H1 (cell line): ENCODE results near the gene DPYSL3. TPM values are rescaled to one million over a fixed set of nuclear protein-coding genes. Genes with fewer than 3 reads are reported as not detected.

Experiments
- CTCF ChIA-PET: fragments of 300-600 bp; sonication (Branson Sonifier 250); formaldehyde crosslinking; loops from one replicate; lab custom pipeline; 2021; ENCODE audit not compliant: partially characterized antibody; lab: Charles Lee
- POLR2A ChIA-PET: fragments of 300-600 bp; sonication (Branson Sonifier 250); formaldehyde crosslinking; loops from one replicate; lab custom pipeline; 2021; ENCODE audit warnings: inconsistent platforms; ENCODE audit not compliant: partially characterized antibody; lab: Charles Lee
- DNase-seq, 2 experiments: peaks; one replicate each; pipeline versions ENCODE4 v3.0.0 to v3.0.0-alpha.2; 2010 to 2022; ENCODE audit warnings: low spot score in 2 of 2, low read depth in 1 of 2, mixed read lengths in 1 of 2
- FAIRE-seq: peaks from 2 replicates; lab custom pipeline; 2011; peaks lifted over from hg19 to GRCh38; lab: Jason Lieb, UNC
- H2AFZ ChIP-seq: 2 replicates; pipeline ENCODE4 v1.8.1; 2012; ENCODE audit warnings: low read length, inconsistent platforms
- H2AK5ac ChIP-seq: 2 replicates; pipeline ENCODE4 v1.6.1; 2013; ENCODE audit warnings: low read depth, low read length
- H2BK120ac ChIP-seq: replicated peaks from 2 replicates; pipeline ENCODE3; 2013; ENCODE audit warnings: low read depth, low read length, inconsistent platforms
- H2BK12ac ChIP-seq: 2 replicates; pipeline ENCODE4 v1.6.1; 2013; ENCODE audit warnings: low read depth, low read length
- H2BK15ac ChIP-seq: 2 replicates; pipeline ENCODE4 v1.6.1; 2013; ENCODE audit warnings: low read length
- H2BK20ac ChIP-seq: 2 replicates; pipeline ENCODE4 v1.6.1; 2013; ENCODE audit warnings: low read length
- H2BK5ac ChIP-seq: 2 replicates; pipeline ENCODE4 v1.6.1; 2013; ENCODE audit warnings: low read depth, low read length
- H3K14ac ChIP-seq: 2 replicates; pipeline ENCODE4 v1.6.1; 2013; ENCODE audit warnings: inconsistent platforms; ENCODE audit not compliant: insufficient read length
- H3K18ac ChIP-seq: 2 replicates; pipeline ENCODE4 v1.6.1; 2013; ENCODE audit warnings: low read length; ENCODE audit errors: extremely low read depth
- H3K23ac ChIP-seq: 2 replicates; pipeline ENCODE4 v1.6.1; 2013; ENCODE audit warnings: inconsistent platforms; ENCODE audit not compliant: insufficient read length
- H3K23me2 ChIP-seq: 2 replicates; pipeline ENCODE4 v1.6.1; 2013; ENCODE audit warnings: low read depth, low read length
- H3K27ac ChIP-seq: 2 replicates; pipeline ENCODE4 v1.6.1; 2011; ENCODE audit warnings: low read depth, low read length, inconsistent platforms
- H3K27me3 ChIP-seq, 4 experiments: replicated peaks in 1 of 4; 1 replicate in 1 of 4; 2 replicates in 3 of 4; pipeline versions ENCODE4 v1.6.1 to v1.8.1; 2011 to 2013; ENCODE audit warnings: low read length in 3 of 4, mild to moderate bottlenecking in 3 of 4, inconsistent platforms in 2 of 4, mixed read lengths in 2 of 4, moderate library complexity in 1 of 4; ENCODE audit not compliant: control insufficient read depth in 3 of 4, insufficient read depth in 3 of 4; ENCODE audit errors: extremely low read depth in 1 of 4
- H3K36me3 ChIP-seq, 4 experiments: 2 replicates each; pipeline versions ENCODE4 v1.6.1 to v1.8.1; 2011 to 2013; ENCODE audit warnings: mild to moderate bottlenecking in 4 of 4, low read length in 3 of 4, moderate library complexity in 2 of 4, control low read depth in 1 of 4, inconsistent platforms in 1 of 4; ENCODE audit not compliant: insufficient read depth in 4 of 4, control insufficient read depth in 2 of 4
- H3K4ac ChIP-seq: replicated peaks from 2 replicates; pipeline ENCODE3; 2013; ENCODE audit warnings: low read length, low read depth, mixed read lengths, inconsistent platforms; ENCODE audit not compliant: insufficient read length
- H3K4me1 ChIP-seq, 4 experiments: replicated peaks in 1 of 4; 1 replicate in 1 of 4; 2 replicates in 3 of 4; pipeline versions ENCODE4 v1.6.1 to v1.8.1; 2011 to 2013; ENCODE audit warnings: low read length in 3 of 4, inconsistent platforms in 2 of 4, mixed read lengths in 1 of 4; ENCODE audit not compliant: insufficient read depth in 4 of 4, control insufficient read depth in 3 of 4
- H3K4me2 ChIP-seq, 2 experiments: 2 replicates each; pipeline versions ENCODE4 v1.6.1 to v1.8.1; 2011 to 2013; ENCODE audit warnings: low read depth in 2 of 2, low read length in 2 of 2, control low read depth in 1 of 2, inconsistent platforms in 1 of 2, mild to moderate bottlenecking in 1 of 2; ENCODE audit not compliant: insufficient read depth in 1 of 2
- H3K4me3 ChIP-seq, 4 experiments: fragments of 200-600, 300-600 bp in 1 of 4; sonication (generic), shearing (Covaris generic), sonication (Bioruptor Twin) in 1 of 4; 2 replicates each; pipeline versions ENCODE4 v1.5.1 to v1.8.1; 2011 to 2016; ENCODE audit warnings: low read length in 4 of 4, low read depth in 3 of 4, control low read depth in 2 of 4, inconsistent platforms in 2 of 4, mild to moderate bottlenecking in 2 of 4, mixed read lengths in 1 of 4, moderate library complexity in 1 of 4; ENCODE audit not compliant: insufficient read depth in 2 of 4; ENCODE audit errors: extremely low read depth in 1 of 4
- H3K56ac ChIP-seq: replicated peaks from 2 replicates; pipeline ENCODE3; 2013; ENCODE audit warnings: low read depth, mild to moderate bottlenecking, mixed read lengths, low read length, inconsistent platforms; ENCODE audit not compliant: insufficient read length
- H3K79me1 ChIP-seq: 2 replicates; pipeline ENCODE4 v1.6.1; 2013; ENCODE audit warnings: low read depth, low read length, control low read depth
- H3K79me2 ChIP-seq, 2 experiments: 2 replicates each; pipeline versions ENCODE4 v1.6.1 to v1.8.1; 2012 to 2013; ENCODE audit warnings: low read length in 2 of 2, mild to moderate bottlenecking in 2 of 2, inconsistent platforms in 1 of 2; ENCODE audit not compliant: insufficient read depth in 2 of 2, control insufficient read depth in 1 of 2
- H3K9ac ChIP-seq, 4 experiments: replicated peaks in 1 of 4; 1 replicate in 1 of 4; 2 replicates in 3 of 4; pipeline versions ENCODE4 v1.6.1 to v1.8.1; 2011 to 2013; ENCODE audit warnings: low read depth in 3 of 4, low read length in 3 of 4, control low read depth in 2 of 4, mild to moderate bottlenecking in 2 of 4, moderate library complexity in 2 of 4, inconsistent platforms in 1 of 4; ENCODE audit errors: extremely low read depth in 1 of 4
- H3K9me3 ChIP-seq, 2 experiments: 2 replicates each; pipeline versions ENCODE4 v1.6.1 to v1.8.1; 2012 to 2013; ENCODE audit warnings: mild to moderate bottlenecking in 2 of 2, moderate library complexity in 2 of 2, control low read depth in 1 of 2, inconsistent platforms in 1 of 2, low read depth in 1 of 2, low read length in 1 of 2, mixed read lengths in 1 of 2; ENCODE audit not compliant: insufficient read depth in 2 of 2
- H4K20me1 ChIP-seq, 2 experiments: replicated peaks in 1 of 2; 2 replicates each; pipeline versions ENCODE3 to v1.8.1; 2011 to 2013; ENCODE audit warnings: inconsistent platforms in 2 of 2, low read length in 2 of 2, mild to moderate bottlenecking in 1 of 2; ENCODE audit not compliant: insufficient read depth in 2 of 2, control insufficient read depth in 1 of 2
- H4K5ac ChIP-seq: 2 replicates; pipeline ENCODE4 v1.6.1; 2013; ENCODE audit warnings: low read length, low read depth, mixed read lengths, inconsistent platforms; ENCODE audit not compliant: insufficient read length
- H4K8ac ChIP-seq: 2 replicates; pipeline ENCODE4 v1.8.0; 2013; ENCODE audit warnings: mild to moderate bottlenecking, moderate library complexity, low read length, inconsistent platforms; ENCODE audit not compliant: insufficient read depth; ENCODE audit errors: extremely low read depth
- H4K91ac ChIP-seq: replicated peaks from 2 replicates; pipeline ENCODE3; 2013; ENCODE audit warnings: low read length, mixed read lengths, inconsistent platforms; ENCODE audit not compliant: insufficient read length
- BRCA1 ChIP-seq: IDR thresholded peaks from 2 replicates; pipeline ENCODE4 v1.6.1; 2012; ENCODE audit warnings: low read depth, low read length, improper control_type of control experiment
- EP300 ChIP-seq, 2 experiments: IDR thresholded peaks; 1 replicate in 1 of 2; 2 replicates in 1 of 2; pipeline ENCODE4 v1.6.1; 2011 to 2012; ENCODE audit warnings: low read depth in 2 of 2, low read length in 2 of 2, mild to moderate bottlenecking in 2 of 2, borderline replicate concordance in 1 of 2, inconsistent platforms in 1 of 2, moderate library complexity in 1 of 2
- GABPA ChIP-seq: IDR thresholded peaks from 2 replicates; pipeline ENCODE4 v1.6.1; 2011; ENCODE audit warnings: mild to moderate bottlenecking, low read length, moderate library complexity, borderline replicate concordance; ENCODE audit not compliant: insufficient read depth
- NANOG ChIP-seq: IDR thresholded peaks from 2 replicates; pipeline ENCODE4 v1.6.1; 2011; ENCODE audit warnings: low read length, low read depth, mild to moderate bottlenecking, inconsistent platforms; ENCODE audit not compliant: insufficient read depth, poor library complexity, severe bottlenecking
- POLR2A ChIP-seq, 2 experiments: IDR thresholded peaks; 1 replicate in 1 of 2; 2 replicates in 1 of 2; pipeline ENCODE4 v1.6.1; 2011; ENCODE audit warnings: low read depth in 2 of 2, low read length in 2 of 2, mild to moderate bottlenecking in 2 of 2; ENCODE audit errors: control extremely low read depth in 1 of 2
- RBBP5 ChIP-seq: IDR thresholded peaks from 2 replicates; pipeline ENCODE4 v1.7.1; 2012; ENCODE audit warnings: low read depth, mild to moderate bottlenecking, inconsistent platforms, low read length, moderate library complexity, borderline replicate concordance
- SRF ChIP-seq: IDR thresholded peaks from 2 replicates; pipeline ENCODE4 v1.6.1; 2011; ENCODE audit warnings: mild to moderate bottlenecking, low read depth, low read length, moderate library complexity
- SUZ12 ChIP-seq: fragments of 200-600 bp; sonication (generic); IDR thresholded peaks from 2 replicates; pipeline ENCODE4 v1.6.1; 2012; ENCODE audit warnings: mild to moderate bottlenecking, inconsistent platforms, low read length, moderate library complexity, mixed read lengths
- TBP ChIP-seq: IDR thresholded peaks from 2 replicates; pipeline ENCODE4 v1.6.1; 2011; ENCODE audit warnings: low read depth, low read length, improper control_type of control experiment
- TCF12 ChIP-seq: IDR thresholded peaks from 2 replicates; pipeline ENCODE4 v1.6.1; 2011; ENCODE audit warnings: low read depth, mild to moderate bottlenecking, low read length
- TEAD4 ChIP-seq: IDR thresholded peaks from 2 replicates; pipeline ENCODE4 v1.6.1; 2012; ENCODE audit warnings: low read depth, low read length, inconsistent platforms, mixed read lengths
- WGBS, 2 experiments: shearing (Covaris generic) in 1 of 2; methylation state at CpG; one replicate each; pipeline versions ENCODE4 v1.1.6 to v1.1.7; 2013 to 2015; ENCODE audit warnings: low lambda C conversion rate in 2 of 2, mixed read lengths in 2 of 2, inconsistent platforms in 1 of 2, low coverage in 1 of 2, missing lambda C conversion rate in 1 of 2; ENCODE audit not compliant: insufficient replicate concordance in 2 of 2, insufficient coverage in 1 of 2, insufficient read length in 1 of 2; ENCODE audit errors: extremely low coverage in 1 of 2, missing lambda C conversion rate in 1 of 2; 5-methylcytosine and 5-hydroxymethylcytosine counted together
- polyA plus RNA-seq, 7 experiments: library from polyadenylated mRNA; depleted of rRNA in 3 of 7; stranded (reverse) in 5 of 7; unstranded in 2 of 7; fragments of >200 nt in 5 of 7; fragments of 200-250 nt in 2 of 7; gene quantifications; 1 replicate in 5 of 7; 2 replicates in 1 of 7; 4 replicates in 1 of 7; pipeline versions ENCODE4 v1.2.1 to v1.2.3, GENCODE V29; 2011 to 2013; ENCODE audit warnings: missing spikeins in 2 of 7, mixed read lengths in 2 of 7
- total RNA-seq: library from RNA; stranded (reverse); fragmentation: NEBNext Ultra II Directional; extraction: Animal tissue kit (Norgen Biotek cat#: 25700); gene quantifications from 2 replicates; pipeline ENCODE4 v1.2.1, GENCODE V29; 2021
- TF ChIP-seq, protein P1 (sequence below): IDR thresholded peaks from 2 replicates; pipeline ENCODE4 v1.6.1; 2011; ENCODE audit warnings: low read length, improper control_type of control experiment

The DPYSL3 gene
- total and polyA plus RNA-seq, 2 of the 8 experiments (the other 6 are each of a cell fraction or from before 2014, with no cell fraction given): 268 to 387 TPM

DNA sequence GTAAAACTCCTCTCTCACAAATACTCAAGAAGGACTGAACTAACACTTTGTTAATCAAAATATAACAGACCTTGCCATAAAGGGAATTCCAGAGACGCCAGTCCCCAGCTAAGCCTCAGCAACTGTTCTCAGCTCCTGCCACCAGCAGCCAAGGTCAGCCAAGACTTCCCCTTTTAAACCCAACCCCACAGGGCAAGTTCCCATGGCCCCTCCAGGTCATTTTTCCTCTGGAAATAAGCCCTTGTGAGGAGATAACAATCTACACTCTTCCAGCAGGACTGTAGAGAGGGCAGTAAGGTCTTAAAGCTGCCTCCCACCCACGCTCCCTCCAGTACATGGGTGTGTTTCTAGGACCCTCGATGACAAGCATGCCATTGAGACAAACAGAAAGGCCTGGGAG lies 78.3 kb downstream of the DPYSL3 start:
- peaks cover 67 to 100% of the 10 kb centered on the region in 2 experiments for H3K79me2 ChIP-seq
- no peak overlapping the region for H2AK5ac ChIP-seq

More for the DNA sequence above, 78.3 kb downstream of the DPYSL3 start:
- WGBS, 2 experiments: 86% methylated on average over 3 of the region's 3 CpGs; no CpG with 5 or more reads in 1 of the 2 experiments
- Histone ChIP-seq H3K4me1 (peaks cover 5 to 18% (median 10%) of the 10 kb centered on the region in 4 experiments; a peak in 6 of 7 replicates), H4K20me1 (peaks cover 45 to 48% of the 10 kb centered on the region in 2 experiments), H3K4me3 (no peak overlapping the region), H3K79me1 (peaks cover 13% of the 10 kb centered on the region), H3K27ac (no peak overlapping the region), H2BK20ac (no peak overlapping the region), H2BK15ac (no peak overlapping the region), H4K5ac (no peak overlapping the region), H4K91ac (no peak overlapping the region), H2BK120ac (no peak overlapping the region), H3K4ac (no peak overlapping the region), H2BK5ac (no peak overlapping the region), H3K36me3 (peaks cover 2 to 43% (median 5%) of the 10 kb centered on the region in 4 experiments; a peak in 2 of 8 replicates), H3K9me3 (no peaks in the 10 kb centered on the region), H2BK12ac (no peak overlapping the region), H2AFZ (no peak overlapping the region), H3K56ac (no peak overlapping the region), H3K4me2 (peak overlapping the region in 1 of 2 experiments; percentile 18; a peak in 1 of 4 replicates), H3K23me2 (no peaks in the 10 kb centered on the region), H3K18ac (no peak overlapping the region), H3K9ac (no peak overlapping the region), H3K27me3 (peaks cover 0 to 1% (median 0%) of the 10 kb centered on the region in 4 experiments; a peak in 1 of 7 replicates), H3K14ac (no peak overlapping the region), H4K8ac (no peak overlapping the region), H3K23ac (no peak overlapping the region)
- DNase-seq: no peak
- ChIA-PET POLR2A (interaction anchor here (1.1 kb wide), 2 partner anchors 16 to 21 kb away, joined by 3 to 4 read pairs; no protein-coding TSS in a partner anchor), CTCF (interaction anchor here (0.8 to 1.8 kb wide), 10 partner anchors 9 to 147 kb away, joined by 3 to 6 read pairs (median 4); no protein-coding TSS in a partner anchor)
- no peak for FAIRE-seq
- TF ChIP-seq TCF12 (no peak), BRCA1 (no peak), TEAD4 (no peak), TBP (no peak), NANOG (no peak), EP300 (IDR thresholded peaks at IDR 0.05; ENCODE audit: borderline replicate concordance in 1 of 2, low read depth in 2 of 2, low read length in 2 of 2) (no peak), POLR2A (IDR thresholded peaks at IDR 0.05; ENCODE audit: control extremely low read depth in 1 of 2, low read depth in 2 of 2, low read length in 2 of 2) (no peak), SUZ12 (no peak), RBBP5 (no peak), SRF (no peak), GABPA (no peak)
- TF ChIP-seq, protein P1, sequence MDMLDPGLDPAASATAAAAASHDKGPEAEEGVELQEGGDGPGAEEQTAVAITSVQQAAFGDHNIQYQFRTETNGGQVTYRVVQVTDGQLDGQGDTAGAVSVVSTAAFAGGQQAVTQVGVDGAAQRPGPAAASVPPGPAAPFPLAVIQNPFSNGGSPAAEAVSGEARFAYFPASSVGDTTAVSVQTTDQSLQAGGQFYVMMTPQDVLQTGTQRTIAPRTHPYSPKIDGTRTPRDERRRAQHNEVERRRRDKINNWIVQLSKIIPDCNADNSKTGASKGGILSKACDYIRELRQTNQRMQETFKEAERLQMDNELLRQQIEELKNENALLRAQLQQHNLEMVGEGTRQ: no peak
